ENCODE data around the gene SNTG2.
"Not testable (repeated sequence)": the region's sequence is repeated elsewhere in the genome, so short reads cannot be mapped to it uniquely, and the experiment has no call there.

Gene SNTG2

DNA sequence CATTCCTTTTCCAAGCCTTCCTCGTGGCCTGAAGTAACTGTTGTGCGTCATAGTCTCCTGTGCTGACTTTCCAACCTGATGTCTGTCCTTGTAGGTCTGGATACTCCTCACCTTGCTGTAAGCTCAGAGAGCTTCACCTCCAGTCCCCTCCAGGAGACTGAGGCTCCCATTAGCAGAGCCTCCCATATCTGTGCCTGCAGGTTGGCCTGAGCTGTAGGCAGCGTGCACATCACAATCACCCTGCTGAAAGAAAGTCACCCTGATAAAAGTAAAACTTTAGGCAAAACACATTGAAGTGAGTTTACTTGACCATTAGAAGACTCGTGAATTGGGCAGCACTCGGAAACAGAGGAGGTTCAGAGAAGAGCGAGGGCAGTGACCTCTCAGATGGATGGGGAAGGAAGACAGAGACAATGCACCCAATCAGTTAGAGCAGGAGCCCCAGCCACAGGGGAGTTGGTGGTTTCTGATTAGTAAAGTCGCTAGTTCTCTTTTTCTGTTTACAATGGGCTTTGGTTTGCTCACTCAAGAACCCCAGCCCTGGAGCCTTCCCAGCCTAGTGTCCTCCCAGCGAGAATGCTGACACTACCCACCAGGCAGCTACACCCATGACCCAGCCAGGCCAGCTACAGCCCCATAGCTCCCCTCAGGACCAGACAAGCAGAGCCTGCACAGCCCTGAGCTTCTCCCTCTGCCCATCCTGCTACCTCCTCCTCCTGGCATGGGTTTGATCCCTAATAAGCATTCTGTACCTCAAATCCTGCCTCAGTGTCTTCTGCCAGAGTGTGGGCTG is 450.5 kb downstream of the SNTG2 start:
- no peak for DNase-seq

DNA sequence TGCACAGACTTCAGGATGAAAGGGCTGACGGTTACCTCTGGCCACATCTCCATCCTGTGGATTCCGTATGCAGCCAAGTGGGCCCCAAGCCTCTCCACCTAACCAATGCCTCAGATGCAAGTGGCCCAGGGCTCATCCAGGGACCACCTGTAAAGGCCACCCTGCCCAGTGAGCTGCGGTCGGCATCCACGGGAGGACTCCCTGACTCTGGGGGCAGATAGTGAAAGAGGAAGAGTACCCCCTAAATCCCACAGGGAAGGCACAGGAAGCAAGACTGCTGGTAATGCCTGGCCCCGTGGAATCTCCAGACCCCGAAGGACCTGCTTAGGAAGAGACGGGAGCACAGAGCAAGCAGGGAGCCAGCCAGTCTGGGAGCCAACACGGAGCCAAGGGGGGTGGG is 451.4 kb downstream of the SNTG2 start:
- DNase-seq: no peak

DNA sequence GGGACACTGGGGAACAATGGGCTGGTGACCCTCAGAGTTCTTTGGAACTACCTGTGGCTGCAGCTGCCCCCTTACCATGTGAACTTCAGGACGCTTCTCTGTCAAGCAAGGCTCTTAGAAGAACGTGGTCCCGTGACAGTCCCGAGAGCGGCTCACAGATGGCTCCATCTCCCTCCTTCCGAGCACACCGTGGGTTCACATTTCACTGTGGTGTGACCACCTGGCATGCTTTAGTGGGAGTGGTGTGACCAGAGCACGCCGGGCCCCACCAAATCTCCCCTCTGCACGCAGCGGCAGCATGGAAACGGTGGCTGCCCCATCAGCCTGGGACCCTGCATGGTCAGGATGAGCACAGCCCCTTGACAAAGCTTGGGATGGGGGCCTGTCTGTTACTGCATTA is 452.9 kb downstream of the SNTG2 start:
- DNase-seq: no peak

DNA sequence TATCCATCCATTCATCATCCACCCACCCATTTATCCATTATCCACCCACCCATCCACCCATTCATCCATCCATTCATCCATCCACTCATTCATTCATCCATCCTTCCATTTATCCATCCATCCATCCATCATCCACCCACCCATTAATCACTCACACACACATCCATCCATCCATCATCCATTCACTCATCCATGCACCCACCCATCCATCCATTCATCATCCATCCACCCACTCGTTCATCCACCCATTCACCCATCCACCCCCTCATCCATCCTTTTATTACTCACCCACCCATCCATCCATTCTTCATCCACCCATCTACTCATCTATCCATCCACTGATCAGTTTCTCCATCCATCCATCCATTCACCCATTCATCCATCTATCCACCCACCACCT is 454.5 kb downstream of the SNTG2 start:
- no peak for DNase-seq

DNA sequence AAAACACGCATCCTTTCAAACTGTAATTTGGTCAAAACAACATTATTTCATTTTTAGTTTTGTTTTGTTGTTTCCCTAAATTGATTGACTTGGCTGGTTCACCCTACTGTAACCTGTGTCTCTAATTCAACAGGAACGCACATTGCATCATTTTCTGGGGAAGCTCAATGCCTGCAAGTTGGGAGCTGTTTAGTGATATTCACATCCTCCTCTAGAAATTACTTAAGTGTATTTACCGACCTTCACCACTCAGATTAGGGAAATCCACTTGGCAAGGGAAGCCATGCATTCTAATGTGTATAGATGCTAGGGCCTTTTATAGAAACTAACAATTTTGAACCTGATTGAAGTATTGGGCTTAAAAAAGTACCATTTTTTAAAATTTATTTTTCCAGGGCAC is 455.3 kb downstream of the SNTG2 start:
- no peak for DNase-seq

DNA sequence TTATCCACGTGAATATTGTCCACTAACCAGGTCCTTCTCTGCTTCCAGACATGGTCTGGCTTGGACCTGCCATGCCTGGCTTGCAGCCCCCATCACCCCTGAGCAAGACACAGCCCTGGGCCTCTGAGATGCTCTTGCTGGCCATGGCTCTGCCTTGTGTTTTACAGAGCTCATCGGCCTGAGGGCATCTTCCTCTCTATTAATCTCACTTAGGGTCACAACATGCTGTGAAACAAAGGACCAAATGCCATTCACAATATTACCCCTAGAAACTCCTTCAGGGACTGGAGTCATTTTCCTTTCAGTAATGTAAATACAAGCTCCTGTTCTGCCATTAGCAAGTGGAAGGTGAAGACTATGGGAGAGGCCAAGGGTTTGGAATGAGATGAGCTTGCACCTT is 455.8 kb downstream of the SNTG2 start:
- no peak for DNase-seq

DNA sequence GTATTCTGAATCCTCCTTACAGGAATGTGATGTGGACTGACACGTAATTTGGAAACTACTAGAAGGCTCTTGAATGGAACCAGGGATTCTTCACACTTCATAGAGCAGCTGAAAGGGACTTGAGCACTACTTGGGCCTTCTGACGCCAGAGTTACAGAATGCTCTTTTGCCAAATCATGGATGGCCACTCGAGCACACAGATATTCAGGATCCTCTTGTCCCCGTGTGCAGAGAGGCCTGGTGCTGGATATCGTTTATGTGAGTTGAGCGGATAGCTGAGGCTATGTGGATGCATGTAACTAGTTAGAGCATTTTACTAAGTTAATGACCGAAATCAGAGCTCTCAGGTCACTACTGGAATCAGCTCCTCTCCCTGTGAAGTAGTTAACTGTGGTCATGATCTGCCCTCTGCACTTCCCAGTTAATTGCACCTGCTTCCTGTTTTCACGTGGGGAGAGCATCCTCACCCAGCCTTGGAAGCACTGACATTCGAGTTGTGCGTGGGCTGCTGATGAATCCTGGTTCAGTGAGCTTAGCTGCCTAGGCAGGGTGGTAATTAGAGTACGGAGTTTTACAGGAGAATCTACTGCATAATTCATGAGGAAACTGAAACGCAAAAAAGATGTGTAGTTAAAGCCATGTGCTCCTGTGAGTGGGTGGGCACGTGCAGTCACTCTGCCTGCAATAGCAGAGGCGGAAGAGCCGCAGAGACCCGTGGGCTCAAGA is 457.5 kb downstream of the SNTG2 start:
- DNase-seq: no peak

DNA sequence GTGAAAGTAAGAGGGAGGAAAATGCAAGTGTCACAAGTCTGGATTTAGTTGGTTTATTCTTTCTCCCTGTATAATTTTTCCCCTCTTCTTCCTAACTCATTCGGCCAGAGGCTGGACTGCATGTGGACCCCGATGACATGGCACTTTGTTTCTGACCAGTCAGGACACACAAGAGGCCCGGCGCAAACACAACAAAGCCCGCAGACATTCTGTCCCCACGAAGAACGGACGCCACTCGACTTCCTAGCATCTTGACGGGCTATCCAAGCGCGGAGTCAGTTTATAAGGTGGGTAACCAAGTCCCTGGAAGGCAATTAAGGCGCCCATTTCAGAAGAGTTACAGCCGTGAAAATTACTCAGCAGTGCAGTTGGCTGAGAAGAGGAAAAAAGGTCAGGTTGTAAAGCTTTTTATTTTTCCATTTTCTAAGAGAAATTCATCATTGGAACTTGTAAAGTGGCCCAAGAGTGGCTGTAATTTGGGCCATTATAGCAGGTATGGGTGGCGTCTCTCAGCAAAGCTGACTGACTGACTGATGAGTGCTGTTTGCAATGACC is 462.6 kb downstream of the SNTG2 start, which contains the start of gene TPO:
Gene TPO, plus strand, starts transcription at position 308 of the 555 bp plus-strand sequence. CDS start 946 bp downstream, outside the sequence.
- no peak for DNase-seq

DNA sequence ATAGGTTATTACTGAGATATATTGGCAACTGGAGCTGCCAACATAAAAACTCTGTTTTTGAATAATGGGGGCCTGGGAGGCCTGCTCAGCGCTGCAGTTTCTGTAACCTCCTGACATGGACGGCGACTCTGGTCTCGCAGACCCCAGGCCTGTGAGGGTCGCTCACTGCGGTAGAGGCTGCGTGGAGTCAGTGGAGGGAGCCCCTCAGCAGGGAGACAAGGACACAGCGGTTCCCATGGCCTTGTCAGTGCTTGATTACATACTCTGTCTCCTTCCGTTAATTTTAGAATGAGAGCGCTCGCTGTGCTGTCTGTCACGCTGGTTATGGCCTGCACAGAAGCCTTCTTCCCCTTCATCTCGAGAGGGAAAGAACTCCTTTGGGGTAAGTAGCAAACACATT is 463.5 kb downstream of the SNTG2 start:
- DNase-seq: no peak

DNA sequence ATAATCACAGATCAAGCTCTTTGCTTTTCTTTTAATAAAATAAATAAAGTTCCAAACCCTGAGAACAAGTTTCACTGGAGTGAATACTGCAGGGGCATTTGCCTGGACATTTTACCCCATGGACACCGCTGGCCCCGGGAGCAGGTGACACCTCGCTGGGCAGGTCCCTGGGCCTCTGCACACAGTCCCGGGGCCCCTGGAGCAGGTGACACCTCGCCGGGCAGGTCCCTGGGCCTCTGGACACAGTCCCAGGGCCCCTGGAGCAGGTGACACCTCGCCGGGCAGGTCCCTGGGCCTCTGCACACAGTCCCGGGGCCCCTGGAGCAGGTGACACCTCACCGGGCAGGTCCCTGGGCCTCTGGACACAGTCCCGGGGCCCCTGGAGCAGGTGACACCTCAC is 464.3 kb downstream of the SNTG2 start:
- not testable (repeated sequence) for DNase-seq

DNA sequence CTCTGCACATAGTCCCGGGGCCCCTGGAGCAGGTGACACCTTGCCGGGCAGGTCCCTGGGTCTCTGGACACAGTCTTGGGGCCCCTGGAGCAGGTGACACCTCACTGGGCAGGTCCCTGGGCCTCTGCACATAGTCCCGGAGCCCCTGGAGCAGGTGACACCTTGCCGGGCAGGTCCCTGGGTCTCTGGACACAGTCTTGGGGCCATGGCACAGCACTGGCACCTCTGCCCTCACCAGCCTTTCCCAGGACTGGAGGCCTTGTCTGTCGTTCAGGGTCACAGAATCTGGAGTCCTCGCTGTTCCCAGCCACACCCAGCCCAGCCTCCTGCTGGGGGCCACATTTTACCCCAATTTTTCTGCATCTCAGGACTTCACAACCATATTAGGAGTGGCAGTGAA is 464.9 kb downstream of the SNTG2 start:
- no peak for DNase-seq
